SKM-1 treated with dmso at 0.1 percent for 144 hours (cell line): Measurements from ENCODE around the gene MCC.
A peak's percentile ranks its signal among the peaks of the same experiment; 100 is the strongest.

Source experiments
- DNase-seq: peaks from one replicate; lab custom pipeline; 2025; ENCODE audit not compliant: unreplicated experiment; lab: John Stamatoyannopoulos, UW

MCC gene

GRCh38 chr5:113487781-113488644, at the start of gene MCC:
TSS of gene MCC (minus strand) at chr5:113488453.
- DNase-seq = no peak

- DNase-seq = no peak
Observed at GRCh38 chr5:113531481-113532159, 43.4 kb upstream of the MCC start.

GRCh38 chr5:113527746-113528145, 39.5 kb upstream of the MCC start:
- DNase-seq = no peak

DNA sequence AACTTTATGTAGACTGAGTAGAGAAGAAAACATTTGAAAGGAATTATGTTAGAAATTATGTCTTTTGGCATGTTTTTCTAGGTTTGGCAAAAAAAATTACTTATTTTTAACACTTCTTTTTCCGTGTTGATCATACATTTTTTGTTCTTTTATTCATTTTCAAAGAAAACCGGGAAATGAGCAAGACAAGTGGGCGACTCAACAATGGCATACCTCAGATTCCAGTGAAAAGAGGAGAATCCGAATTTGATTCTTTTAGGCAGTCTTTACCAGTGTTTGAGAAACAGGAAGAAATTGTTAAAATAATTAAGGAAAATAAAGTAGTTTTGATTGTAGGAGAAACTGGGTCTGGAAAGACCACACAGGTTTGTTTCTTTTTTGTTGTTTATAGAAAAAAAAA, 38.2 kb upstream of the MCC start:
- no peak for DNase-seq

DNA sequence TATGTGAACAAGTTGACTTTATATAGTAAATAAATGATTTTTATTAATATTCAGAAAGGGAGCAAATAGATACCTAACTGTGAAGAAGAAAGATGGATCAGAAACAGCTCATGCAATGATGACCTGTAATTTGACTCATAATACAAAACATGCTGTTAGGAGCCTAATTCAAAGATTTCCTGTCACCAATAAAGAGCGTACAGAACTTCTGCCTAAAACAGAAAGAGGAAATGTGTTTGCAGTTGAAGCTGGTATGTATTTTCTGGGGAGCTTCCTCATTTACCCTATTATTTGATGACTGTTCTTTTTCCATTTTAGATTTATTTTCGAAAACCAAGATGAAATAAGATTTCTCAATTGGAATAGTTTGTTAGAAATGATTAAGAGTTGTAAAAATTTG, 36.7 kb upstream of the MCC start:
- DNase-seq = peak; percentile 79

DNA sequence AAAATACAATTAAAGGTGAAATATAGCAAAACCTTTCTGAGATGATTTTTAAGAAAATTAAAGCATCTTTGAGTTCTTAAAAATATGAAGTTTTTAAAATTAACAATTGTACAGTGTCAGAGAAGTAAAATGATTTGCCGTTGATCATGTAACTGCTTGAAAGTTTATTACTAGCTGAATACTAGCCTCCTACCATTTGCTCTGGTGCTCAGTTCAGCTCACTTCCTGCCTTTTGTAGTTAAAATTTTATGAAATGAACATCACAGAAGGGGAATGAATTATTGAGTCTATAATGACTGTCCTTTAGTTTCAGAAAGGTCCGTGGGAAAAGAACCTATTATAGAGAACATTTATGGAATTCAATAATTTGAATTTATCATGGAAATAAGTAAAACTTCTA, 34.9 kb upstream of the MCC start:
- DNase-seq = no peak

GRCh38 chr5:113520899-113521298, 32.6 kb upstream of the MCC start:
- DNase-seq = no peak

- DNase-seq = no peak
Observed at GRCh38 chr5:113520429-113520828, 32.2 kb upstream of the MCC start.

DNA sequence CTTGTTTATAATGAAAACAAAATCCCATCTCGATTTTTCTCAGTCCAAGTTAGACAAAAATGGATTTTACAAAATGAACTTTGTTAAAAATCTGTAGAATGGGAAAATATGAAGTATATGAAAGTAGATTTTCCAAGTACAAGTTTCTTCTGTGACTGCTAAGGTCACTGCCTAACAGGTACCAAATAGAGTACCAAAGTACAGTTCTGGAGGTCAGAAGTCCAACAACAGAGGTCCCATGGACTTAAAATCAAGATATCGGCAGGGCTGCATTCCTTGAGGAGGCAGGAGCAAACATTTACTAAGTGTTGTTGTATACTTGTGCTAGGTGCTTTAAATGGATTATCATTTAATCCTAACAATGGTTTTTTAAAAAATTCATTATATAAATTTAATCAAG, 31.2 kb upstream of the MCC start:
- no peak for DNase-seq

GRCh38 chr5:113518884-113519283, 30.6 kb upstream of the MCC start:
- DNase-seq = no peak

- no peak for DNase-seq
Observed at GRCh38 chr5:113514289-113514635, 26.0 kb upstream of the MCC start.

- peak; percentile 60 for DNase-seq
Observed at GRCh38 chr5:113513384-113514288, 25.4 kb upstream of the MCC start, which contains the start of gene YTHDC2. TSS of gene YTHDC2 (plus strand) at chr5:113513694. CDS start at chr5:113513896, 202 bp downstream.

DNA sequence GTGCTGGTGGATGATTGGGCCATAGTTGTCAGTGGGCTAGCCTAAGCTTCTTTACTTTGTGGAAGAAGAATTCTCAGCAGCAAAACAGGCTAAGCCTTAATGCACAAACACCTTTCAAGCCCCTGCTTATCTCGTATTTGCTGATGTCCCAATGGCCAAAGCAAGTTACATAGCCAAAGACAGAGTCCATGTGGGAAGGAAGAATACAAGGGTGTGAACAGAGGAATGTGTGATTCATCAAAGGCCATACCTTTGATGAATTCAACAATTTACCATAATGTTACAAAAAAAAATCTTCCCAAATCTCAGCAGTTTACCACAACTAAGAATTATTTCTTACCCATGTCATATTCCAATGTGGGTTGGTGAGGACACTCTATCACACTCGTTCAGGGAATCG, 24.1 kb upstream of the MCC start:
- DNase-seq = no peak

- DNase-seq = peak; percentile 7
Observed at GRCh38 chr5:113510836-113511451, 22.7 kb upstream of the MCC start.

DNA sequence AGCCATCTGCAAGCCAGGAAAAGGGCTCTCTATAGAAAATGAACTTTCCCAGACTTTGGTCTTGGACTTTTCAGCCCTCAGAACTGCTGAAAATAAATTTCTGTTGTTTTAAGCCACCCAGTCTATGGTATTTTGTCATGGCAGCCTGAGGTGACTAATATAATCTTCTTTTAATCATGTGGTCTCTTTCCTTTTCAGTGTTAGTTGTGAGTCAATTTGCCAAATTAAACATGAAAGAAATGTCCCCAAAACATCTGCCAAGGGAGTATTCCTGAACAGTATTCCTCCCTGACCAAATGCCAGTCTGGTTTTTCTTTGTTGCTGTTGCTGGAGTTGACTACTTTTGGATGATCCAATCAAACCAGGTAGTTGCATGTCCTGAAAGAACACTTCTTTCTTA, 20.5 kb upstream of the MCC start:
- DNase-seq = no peak

DNA sequence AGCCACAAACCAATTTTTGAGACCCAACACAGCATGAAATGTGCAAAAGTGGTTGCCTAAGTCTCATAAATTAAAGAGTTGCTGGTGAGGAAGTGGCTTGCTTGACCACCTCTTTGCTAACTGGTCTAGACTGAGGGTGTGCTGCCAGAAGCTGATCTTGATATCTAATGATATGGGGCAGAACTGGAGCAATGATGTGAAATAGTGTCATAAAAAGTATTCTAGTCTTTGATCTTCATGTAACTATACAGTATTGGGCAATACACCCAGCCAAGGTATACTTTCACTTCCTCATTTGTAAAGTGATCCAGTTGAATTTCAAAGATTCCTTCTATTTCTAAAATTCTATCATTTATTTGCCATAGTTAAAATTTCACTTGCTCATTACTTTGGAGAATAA, 19.3 kb upstream of the MCC start:
- no peak for DNase-seq

GRCh38 chr5:113505181-113505580, 16.9 kb upstream of the MCC start:
- no peak for DNase-seq

GRCh38 chr5:113503146-113503545, 14.9 kb upstream of the MCC start:
- DNase-seq = no peak

DNA sequence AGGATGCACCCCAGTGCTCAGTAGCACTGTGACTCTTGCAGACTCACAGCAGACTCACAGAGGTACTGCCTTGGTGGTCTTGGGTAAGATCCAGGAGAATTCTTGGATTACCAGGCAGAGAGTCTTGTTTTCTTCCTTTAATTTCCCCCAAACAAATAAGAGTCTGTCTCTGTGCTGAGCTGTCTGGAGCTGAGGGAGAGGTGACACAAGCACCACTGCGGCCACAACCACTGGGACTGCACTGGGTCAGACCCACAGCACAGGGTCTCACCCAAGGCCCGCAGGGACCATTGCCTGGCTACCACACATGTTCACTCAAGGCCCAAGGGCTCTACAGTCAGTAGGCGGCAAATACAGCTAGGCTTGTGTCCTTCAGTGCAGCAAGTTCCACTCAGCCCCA, 13.8 kb upstream of the MCC start:
- no peak for DNase-seq

DNA sequence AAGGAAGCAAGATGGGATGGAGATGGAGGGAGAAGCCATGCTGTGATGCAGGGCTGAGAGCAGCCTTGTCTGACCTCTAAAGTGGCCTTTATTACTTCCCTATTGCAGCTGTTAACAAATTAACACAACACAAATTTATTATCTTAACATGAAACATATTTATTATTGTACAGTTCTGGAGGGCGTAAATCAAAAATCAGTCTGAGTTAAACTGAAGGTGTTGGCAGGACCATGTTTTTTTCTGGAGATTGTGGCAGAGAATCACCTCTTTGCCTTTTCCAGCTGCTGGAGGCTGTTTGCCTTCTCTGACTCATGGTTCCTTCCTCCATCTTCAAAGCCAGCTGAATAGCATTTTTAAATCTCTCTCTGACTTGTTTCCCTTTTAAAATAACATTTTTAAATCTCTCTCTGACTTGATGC, 7.2 kb upstream of the MCC start:
- no peak for DNase-seq

DNA sequence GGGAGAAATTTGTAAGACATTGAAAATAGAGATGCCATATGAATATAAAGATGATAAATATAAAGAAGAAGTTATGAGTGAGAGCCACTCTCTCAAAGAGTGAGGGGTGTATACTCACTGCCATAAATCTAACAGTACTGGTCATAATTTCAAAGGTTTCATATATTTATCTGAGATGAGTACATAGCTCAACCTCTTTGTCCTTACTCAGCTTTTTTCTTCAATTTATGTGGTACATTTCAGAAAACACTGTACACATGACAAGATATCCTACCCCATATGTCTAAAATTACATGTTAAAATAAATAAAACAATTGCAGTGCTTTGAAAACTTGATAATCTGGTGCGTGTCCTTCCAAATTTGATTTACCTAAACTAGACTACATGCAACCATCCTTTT, 5.2 kb upstream of the MCC start:
- no peak for DNase-seq
